GM18858 (cell line): ENCODE results near the gene SHC1.
A peak's percentile ranks its signal among the peaks of the same experiment; 100 is the strongest.

Source experiments
- ATAC-seq: cut with Tn5 transposase; IDR thresholded peaks from one replicate; pipeline ENCODE4 v1.9.1; 2021; ENCODE audit not compliant: unreplicated experiment

SHC1 gene, protein sequence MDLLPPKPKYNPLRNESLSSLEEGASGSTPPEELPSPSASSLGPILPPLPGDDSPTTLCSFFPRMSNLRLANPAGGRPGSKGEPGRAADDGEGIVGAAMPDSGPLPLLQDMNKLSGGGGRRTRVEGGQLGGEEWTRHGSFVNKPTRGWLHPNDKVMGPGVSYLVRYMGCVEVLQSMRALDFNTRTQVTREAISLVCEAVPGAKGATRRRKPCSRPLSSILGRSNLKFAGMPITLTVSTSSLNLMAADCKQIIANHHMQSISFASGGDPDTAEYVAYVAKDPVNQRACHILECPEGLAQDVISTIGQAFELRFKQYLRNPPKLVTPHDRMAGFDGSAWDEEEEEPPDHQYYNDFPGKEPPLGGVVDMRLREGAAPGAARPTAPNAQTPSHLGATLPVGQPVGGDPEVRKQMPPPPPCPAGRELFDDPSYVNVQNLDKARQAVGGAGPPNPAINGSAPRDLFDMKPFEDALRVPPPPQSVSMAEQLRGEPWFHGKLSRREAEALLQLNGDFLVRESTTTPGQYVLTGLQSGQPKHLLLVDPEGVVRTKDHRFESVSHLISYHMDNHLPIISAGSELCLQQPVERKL

DNA sequence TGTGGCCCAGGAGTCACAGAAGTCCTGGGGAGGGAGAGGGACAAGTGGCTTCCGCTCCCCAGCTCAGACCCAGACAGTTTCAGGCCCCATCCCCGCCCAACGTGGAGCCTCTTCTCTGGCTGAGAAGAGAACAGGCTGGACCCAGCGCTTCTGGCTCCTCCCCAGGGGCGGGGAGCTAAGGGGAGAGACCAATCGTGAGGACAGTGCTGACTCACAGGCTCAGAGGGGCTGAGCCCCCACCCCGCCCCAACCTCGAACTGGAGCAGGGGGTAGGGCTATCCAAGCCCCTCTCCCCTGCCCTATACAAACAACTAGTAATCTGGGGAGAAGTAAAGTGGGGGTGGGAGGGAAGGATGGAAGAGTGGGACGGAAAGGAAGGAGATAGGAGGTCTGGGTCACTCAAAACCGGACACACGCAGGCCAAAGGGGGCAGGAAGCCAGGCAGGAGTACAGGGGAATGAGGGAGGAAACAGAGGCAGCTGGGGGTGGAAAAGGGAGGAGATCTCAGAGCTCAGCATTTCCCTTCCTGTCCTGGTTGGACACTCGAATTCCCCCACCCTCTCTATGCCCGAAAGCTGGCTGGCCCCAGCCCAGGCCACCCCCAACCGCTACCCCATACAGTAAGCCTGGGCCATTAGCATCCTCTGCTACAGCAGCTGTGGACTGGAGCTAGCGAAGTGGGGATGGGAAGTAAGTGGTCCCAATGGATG, at the start of gene SHC1:
SHC1 (minus strand) TSS at position 117 of the 710 bp plus-strand sequence. CDS start 221 bp downstream, outside the sequence.
- no peak for ATAC-seq

- no peak for ATAC-seq
Measured at GRCh38 chr1:155019377-155020245, 49.1 kb upstream of the SHC1 start.

- no peak for ATAC-seq
Measured at GRCh38 chr1:155018617-155019348, 48.2 kb upstream of the SHC1 start.

DNA sequence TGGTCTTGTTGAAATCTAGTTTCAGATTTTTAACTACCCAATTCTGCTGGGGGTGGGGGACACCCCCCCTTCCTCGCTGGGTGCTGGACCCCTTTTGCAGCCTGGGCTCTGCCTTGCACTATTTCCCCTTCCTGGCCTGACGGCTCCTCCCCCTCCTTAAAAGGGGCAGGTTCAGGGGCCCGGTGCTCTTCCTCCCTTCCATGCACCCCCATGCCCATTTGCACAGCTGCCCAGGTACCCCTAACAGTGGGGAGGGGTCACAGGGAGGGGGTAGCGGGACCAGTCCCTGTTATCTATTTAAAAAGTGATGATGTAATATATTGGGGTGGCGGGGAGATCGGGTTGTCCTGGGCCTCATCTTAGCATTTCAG, 47.4 kb upstream of the SHC1 start:
- no peak for ATAC-seq

GRCh38 chr1:155017041-155017945, 46.7 kb upstream of the SHC1 start:
- ATAC-seq: peak; percentile 63

DNA sequence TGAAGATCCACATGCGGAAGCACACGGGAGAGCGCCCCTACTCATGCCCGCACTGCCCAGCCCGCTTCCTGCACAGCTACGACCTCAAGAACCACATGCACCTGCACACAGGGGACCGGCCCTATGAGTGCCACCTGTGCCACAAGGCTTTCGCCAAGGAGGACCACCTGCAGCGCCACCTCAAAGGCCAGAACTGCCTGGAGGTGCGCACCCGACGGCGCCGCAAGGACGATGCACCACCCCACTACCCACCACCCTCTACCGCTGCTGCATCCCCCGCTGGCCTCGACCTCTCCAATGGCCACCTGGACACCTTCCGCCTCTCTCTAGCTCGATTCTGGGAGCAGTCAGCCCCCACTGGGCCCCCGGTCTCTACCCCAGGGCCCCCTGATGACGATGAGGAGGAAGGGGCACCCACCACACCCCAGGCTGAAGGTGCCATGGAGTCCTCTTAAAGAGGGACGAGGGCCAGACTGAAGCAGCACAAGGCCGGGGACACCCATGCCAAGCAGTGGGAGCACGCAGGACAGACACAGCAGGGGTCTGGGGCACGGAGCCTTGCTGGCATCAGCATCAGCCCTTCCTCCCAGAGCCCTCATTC, 45.8 kb upstream of the SHC1 start:
- no peak for ATAC-seq

- ATAC-seq: no peak
Measured at GRCh38 chr1:155015527-155016230, 45.1 kb upstream of the SHC1 start.

DNA sequence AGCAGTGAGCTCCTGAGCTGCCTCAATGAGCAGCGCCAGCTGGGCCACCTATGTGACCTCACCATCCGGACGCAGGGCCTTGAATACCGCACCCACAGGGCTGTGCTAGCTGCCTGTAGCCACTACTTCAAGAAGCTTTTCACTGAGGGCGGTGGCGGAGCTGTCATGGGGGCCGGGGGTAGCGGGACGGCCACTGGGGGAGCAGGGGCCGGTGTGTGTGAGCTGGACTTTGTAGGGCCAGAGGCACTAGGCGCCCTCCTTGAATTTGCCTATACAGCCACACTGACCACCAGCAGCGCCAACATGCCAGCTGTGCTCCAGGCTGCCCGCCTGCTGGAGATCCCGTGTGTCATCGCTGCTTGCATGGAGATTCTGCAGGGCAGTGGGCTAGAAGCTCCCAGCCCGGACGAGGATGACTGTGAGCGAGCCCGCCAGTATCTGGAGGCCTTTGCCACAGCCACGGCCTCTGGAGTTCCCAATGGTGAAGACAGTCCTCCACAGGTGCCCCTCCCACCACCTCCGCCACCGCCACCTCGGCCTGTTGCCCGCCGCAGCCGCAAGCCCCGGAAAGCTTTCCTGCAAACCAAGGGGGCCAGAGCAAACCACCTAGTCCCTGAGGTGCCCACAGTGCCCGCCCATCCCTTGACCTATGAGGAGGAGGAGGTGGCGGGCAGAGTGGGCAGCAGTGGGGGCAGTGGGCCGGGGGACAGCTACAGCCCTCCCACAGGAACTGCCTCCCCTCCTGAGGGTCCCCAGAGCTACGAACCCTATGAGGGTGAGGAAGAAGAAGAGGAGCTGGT, 44.4 kb upstream of the SHC1 start:
- no peak for ATAC-seq

DNA sequence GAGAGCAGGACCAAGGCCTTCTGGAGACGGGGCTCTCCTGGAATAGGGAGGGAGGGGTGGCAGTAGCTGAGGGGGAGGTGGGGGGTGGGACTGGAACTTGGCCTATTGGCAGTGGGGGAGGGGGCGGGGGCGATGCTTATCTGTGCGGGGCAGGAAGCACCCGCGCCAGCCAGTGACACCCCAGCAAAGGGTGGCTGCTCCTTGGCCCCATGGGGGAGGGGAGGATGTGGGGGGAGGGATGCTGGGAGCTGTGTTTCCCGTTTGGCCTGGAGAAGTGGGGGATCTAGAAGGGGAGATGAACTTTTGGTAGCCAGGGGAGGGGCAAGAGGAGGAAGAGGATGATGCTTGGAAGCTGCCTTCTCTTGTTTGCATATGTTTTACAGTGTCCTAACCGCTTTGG, 43.1 kb upstream of the SHC1 start:
- ATAC-seq: no peak

- ATAC-seq: no peak
Measured at GRCh38 chr1:155012776-155013602, 42.4 kb upstream of the SHC1 start.

- ATAC-seq: no peak
Measured at GRCh38 chr1:155012026-155012546, 41.5 kb upstream of the SHC1 start.

DNA sequence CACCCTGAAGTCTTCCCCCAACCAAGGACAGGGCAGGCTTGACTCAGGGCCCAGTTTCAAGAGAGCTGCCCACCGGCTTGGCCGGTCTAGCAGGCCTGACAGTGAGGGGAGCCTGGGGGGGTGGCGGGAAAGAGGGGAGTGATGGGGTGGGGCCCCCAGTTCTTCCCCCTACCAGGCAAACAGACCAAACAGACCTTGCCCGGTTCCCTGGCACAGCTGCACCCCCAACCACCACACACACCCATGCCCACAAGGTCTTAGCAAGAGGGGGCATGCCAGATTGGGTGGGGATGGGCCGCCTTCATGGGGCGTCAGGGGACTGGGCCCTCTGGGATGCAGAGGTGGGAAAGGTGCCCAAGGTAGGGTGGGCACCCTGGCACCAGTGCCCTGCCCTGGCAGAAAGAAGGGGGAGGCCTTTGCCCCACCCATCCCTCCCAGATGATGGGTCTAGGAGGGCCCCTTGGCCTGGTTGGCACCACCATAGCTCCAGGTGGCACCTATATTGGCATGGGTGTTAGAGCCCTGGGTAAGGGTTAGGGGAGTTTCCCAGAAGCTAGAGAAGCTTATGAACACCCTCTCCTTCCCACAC, 41.0 kb upstream of the SHC1 start:
- no peak for ATAC-seq

- no peak for ATAC-seq
Measured at GRCh38 chr1:155011004-155011416, 40.5 kb upstream of the SHC1 start.

- no peak for ATAC-seq
Measured at GRCh38 chr1:155010211-155010918, 39.8 kb upstream of the SHC1 start.

DNA sequence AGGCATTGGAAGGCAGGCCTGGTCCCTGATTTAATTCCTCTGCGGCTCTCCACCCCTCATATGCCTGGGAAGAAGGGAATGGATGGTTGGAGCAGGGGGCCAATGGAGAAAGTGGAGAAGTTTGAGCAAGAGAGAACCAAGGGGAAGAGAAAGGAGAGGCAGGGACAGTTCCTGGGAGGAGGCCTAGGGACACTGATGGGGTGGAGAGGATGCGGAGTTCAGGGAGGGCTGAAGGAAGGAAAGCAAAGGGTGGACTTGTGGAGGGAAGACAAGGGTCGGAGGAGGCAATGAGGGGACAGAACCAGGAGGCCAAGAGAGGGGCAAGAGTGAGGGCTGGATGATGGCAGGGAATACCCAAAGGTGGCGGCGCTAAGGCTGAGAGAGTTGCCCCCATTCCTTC, 39.2 kb upstream of the SHC1 start:
- ATAC-seq: no peak
